ENCODE measurements around the gene RNASE7.

Gene RNASE7

DNA sequence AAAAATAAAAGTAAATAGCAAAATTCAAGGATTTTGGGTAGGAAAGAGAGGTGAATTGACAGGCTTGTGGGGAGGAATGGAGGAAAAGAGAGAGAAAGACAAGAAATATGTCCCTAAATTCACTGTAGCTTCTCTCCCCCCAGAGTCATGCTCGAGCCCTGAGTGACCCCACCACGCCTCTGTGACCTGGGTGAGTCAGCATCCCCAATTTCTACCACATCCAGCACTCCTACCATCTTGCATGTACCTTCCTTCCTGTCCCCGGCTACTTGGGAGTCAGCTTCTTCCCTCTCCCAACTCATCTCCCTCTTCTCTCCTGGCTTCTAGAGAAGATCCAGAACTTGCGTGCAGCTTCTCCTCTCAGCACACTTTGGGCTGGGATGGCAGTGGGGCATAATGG, 46.5 kb downstream of the RNASE7 start:
- DNase-seq, result no peak

DNA sequence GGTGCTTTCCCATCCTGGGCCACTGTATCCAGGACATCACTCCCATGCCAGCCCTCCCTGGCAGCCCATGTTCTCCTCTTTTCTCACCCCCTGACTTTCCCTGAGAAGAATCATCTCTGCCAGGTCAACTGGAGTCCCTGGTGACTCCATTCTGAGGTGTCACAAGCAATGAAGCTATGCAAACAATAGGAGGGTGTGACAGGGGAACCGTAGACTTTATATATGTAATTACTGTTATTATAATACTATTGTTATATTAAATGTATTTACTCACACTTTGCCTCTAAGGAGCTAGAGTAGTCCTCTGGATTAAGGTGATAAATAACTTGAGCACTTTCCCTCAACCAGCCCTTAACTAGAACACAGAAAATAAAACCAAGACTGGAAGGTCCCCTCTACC, 47.1 kb downstream of the RNASE7 start:
- DNase-seq, result no peak

- DNase-seq, result no peak
Measured at GRCh38 chr14:21089877-21090193, 47.7 kb downstream of the RNASE7 start.

DNA sequence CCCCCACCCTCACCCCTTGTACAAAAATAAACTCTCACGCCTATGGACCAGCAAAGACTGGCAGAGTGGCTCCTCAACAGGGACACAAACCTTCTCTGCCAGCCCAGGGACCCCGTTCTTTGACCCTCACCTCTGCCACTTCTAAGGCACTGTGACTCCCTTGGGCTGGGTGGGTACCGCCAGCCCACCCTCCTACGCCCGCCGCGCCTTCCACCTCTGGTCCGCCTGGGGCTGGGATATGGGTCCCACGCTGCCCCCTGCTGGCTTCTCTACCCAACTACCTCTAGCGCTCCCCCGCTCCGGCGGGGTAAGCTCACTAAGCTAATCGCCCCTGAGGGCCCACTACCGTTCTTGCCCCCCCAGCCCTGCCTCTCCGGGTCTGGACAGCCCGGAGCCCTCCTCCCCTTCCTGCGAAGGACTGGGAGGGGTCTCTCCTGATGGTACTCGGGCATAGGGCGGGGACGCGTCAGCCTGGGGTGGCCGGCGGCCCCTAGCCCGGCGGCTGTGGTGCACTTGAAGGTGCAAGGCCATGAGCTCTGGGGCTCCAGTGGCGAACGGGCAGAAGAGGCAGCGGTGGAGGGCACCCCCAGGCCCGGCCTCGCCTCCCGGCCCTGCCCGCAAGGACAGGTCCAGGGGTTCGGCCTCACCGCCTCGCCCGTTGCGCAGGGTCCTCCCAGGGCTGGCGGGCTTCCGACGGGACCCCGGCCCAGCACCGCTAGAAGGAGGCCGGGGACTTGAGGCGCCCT, 48.2 kb downstream of the RNASE7 start:
- no peak for DNase-seq

DNA sequence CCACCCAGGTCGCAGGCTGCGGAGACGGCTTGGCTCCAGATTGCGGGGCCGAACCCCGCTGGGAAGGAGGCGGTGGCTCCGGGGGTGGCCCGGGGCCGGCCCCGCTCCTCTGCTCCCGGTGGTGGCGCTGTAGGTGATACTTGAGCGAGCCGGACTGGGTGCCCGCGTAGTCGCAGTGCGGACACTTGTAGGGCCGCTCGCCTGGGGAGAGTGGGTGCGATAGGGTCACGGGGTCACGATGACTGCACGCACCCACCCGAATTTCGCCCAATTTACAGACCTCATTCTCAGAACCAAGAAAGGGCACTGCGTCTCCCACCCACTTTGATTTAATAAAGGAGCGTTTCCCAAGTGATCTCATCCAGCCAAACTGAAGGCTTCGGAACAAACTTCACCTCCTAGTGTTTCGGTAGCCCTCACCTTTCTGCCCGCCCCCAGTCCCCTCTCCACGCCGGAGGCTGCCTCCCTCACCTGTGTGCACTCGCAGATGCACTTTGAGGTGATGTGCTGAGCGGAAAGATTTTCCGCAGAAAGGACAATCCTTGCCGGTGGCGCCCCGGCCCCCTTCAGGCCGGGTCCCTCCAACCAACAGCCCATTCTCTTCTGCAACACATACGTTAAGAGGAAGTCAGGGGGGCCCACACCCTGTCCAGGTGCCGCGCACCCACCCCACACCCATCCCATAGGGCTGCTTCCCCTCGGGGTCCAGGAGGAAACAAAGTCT, 48.9 kb downstream of the RNASE7 start:
- no peak for DNase-seq

DNA sequence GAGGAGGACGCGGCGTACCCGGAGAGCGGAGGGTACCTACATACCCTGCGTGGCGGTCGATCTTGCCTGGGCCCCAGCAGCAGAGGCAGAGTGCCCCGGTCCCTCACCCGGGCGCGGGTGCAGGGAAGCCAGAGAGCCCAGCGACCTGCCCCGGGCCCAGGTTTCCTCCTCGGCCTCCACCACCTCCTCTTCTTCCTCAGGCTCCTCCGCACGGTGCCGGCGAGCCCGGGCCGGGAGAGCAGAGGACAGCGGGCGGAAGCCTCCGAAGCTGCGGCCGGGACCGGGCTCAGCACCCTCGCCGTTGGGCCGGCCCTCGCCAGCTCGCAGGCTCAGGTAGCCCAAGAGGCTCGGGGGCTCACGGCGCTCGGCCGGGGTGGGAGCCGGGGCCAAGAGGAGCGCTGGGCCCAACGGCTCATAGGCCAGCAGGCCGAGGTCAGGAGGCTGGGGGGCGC, 49.7 kb downstream of the RNASE7 start:
- no peak for DNase-seq

GRCh38 chr14:21092273-21093011, 50.3 kb downstream of the RNASE7 start:
- peak; percentile 98 for DNase-seq

DNA sequence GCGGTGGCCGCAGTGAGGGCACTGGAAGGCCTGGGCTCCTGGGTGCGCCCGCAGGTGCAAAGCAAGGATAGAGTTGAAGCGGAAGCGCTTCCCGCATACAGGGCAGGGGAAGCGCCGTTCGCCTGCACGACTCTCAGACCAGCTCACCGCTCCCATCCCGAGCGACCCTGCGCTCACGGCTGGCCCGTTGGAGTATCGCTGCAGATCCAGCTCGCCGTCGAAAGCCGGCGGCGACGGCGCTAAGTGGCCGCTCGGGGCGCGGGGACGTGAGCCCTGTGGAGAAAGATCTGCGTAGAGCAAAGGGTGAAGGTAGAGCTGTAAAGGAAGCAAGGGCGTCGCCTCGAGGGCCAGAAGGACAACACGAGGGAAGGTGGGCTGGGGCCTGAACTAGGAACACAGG, 50.9 kb downstream of the RNASE7 start:
- DNase-seq, result no peak
